Thyroid gland (tissue), 4 donors: ENCODE data around the gene KCNK4. TPM values are rescaled to one million over a fixed set of nuclear protein-coding genes. Genes with fewer than 3 reads are reported as not detected.

Source experiments
- DNase-seq, 2 donors: peaks; one replicate each; pipeline ENCODE4 v3.0.0-alpha.2; 2019
- H3K27ac ChIP-seq, 3 donors: fragments of 200-600 bp; sonication (generic); 1 replicate in 2 of 3; 2 replicates in 1 of 3; pipeline ENCODE4 v1.5.1; 2016 to 2019; ENCODE audit warnings: mild to moderate bottlenecking in 1 of 3, moderate library complexity in 1 of 3
- H3K27me3 ChIP-seq: fragments of 200-600 bp; sonication (generic); one replicate; pipeline ENCODE4 v1.5.1; 2019
- H3K36me3 ChIP-seq, 2 donors: fragments of 200-600 bp; sonication (generic); one replicate each; pipeline ENCODE4 v1.5.1; 2016 to 2019
- H3K4me1 ChIP-seq, 2 donors: fragments of 200-600 bp; sonication (generic); one replicate each; pipeline ENCODE4 v1.5.1; 2017 to 2019
- H3K4me3 ChIP-seq, 3 donors: fragments of 200-600 bp; sonication (generic); replicated peaks in 1 of 3; 1 replicate in 2 of 3; 2 replicates in 1 of 3; pipeline ENCODE4 v1.5.1; 2016; ENCODE audit warnings: mild to moderate bottlenecking in 1 of 3
- H3K9me3 ChIP-seq: fragments of 200-600 bp; sonication (generic); one replicate; pipeline ENCODE4 v1.5.1; 2017
- POLR2A ChIP-seq, 2 donors: fragments of 450-650 bp; IDR thresholded peaks; one replicate each; pipeline ENCODE4 v1.6.1; 2017; ENCODE audit warnings: antibody characterized with exemption in 2 of 2, mild to moderate bottlenecking in 2 of 2, moderate library complexity in 1 of 2
- WGBS, 2 donors: methylation state at CpG; one replicate each; pipeline ENCODE4 v1.1.5; 2017; 5-methylcytosine and 5-hydroxymethylcytosine counted together
- intact Hi-C: fragments of 100-400 bp; cut with DNase I; formaldehyde crosslinking; loops from one replicate; pipeline ENCODE4 v1.15.1; 2023
- microRNA-seq: library from miRNA; unstranded; fragments of <30 nt; microRNA quantifications from one replicate; pipeline ENCODE4, GENCODE V29; 2016
- small RNA-seq: library from RNA; depleted of rRNA; stranded (forward); fragments of <200 nt; gene quantifications from one replicate; pipeline ENCODE3, GENCODE V24; 2016
- total RNA-seq, 4 donors: library from RNA; depleted of rRNA; stranded (reverse); fragments of >200 nt; gene quantifications; one replicate each; pipeline ENCODE4 v1.2.3, GENCODE V29; 2016
- TF ChIP-seq, protein P1 (sequence below), 6 experiments: fragments of 200-600 bp in 3 of 6; fragments of 450-650 bp in 3 of 6; sonication (generic) in 3 of 6; IDR thresholded peaks; one replicate each; pipeline ENCODE4 v1.5.1; 2016 to 2019; ENCODE audit warnings: antibody characterized with exemption in 6 of 6, mild to moderate bottlenecking in 2 of 6, inconsistent platforms in 1 of 6, moderate library complexity in 1 of 6

Gene KCNK4
- total RNA-seq, 4 donors from 2014 or later = not detected

GRCh38 chr11:64347193-64347867, 56.2 kb downstream of the KCNK4 start:
- Histone ChIP-seq H3K27ac (no peak overlapping the region), H3K36me3 (no peaks in the 10 kb centered on the region), H3K4me1 (peaks cover 0 to 8% of the 10 kb centered on the region in 2 donors), H3K27me3 (no peaks in the 10 kb centered on the region), H3K4me3 (no peak overlapping the region), H3K9me3 (no peaks in the 10 kb centered on the region)
- no peak for DNase-seq
- intact Hi-C loops = no loop called here
- TF ChIP-seq, protein P1, sequence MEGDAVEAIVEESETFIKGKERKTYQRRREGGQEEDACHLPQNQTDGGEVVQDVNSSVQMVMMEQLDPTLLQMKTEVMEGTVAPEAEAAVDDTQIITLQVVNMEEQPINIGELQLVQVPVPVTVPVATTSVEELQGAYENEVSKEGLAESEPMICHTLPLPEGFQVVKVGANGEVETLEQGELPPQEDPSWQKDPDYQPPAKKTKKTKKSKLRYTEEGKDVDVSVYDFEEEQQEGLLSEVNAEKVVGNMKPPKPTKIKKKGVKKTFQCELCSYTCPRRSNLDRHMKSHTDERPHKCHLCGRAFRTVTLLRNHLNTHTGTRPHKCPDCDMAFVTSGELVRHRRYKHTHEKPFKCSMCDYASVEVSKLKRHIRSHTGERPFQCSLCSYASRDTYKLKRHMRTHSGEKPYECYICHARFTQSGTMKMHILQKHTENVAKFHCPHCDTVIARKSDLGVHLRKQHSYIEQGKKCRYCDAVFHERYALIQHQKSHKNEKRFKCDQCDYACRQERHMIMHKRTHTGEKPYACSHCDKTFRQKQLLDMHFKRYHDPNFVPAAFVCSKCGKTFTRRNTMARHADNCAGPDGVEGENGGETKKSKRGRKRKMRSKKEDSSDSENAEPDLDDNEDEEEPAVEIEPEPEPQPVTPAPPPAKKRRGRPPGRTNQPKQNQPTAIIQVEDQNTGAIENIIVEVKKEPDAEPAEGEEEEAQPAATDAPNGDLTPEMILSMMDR (IDR thresholded peaks at IDR 0.05) = no peak
- no peak for TF ChIP-seq POLR2A (IDR thresholded peaks at IDR 0.05)
- WGBS, 2 donors = 82 to 89% methylated on average over 10 to 12 of the region's 12 CpGs

DNA sequence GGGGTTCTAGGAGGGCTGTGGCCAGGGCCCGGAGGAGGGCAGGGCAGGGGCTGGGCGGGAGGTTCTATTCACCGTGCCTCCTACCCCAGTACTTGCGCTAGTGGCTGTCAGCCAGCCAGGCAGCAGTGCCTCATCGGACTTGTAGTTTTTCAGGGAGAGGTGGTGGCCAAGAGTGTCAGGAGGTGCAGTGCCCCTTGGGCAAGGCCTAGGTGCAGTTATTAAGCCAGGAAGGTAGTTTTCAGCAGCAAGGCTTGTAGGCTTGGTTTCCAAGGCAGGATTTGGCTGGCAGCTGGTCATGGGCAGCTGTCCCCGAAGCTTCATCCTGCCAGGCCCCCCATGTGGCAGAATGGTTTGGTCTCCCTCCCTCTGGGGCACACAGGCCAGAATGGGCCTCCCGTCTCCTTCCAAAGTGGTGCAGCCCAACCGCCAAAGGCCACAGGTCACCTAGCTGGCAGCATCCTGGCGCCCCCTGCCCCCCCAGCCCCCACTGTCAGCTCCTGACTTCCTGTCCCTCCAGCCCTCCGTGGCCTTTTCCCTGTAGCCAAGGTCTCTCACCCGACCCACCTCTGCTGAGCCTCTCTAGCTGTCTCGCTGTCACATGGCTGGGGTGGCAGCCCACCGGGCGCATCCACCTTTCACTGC, 57.4 kb downstream of the KCNK4 start:
- WGBS, 2 donors = 66 to 75% methylated on average over 8 to 11 of the region's 14 CpGs

GRCh38 chr11:64349025-64349387, 57.9 kb downstream of the KCNK4 start:
- no peaks in the 10 kb centered on the region for H3K9me3 ChIP-seq
- intact Hi-C loops = no loop called here
- no peaks in the 10 kb centered on the region for H3K36me3 ChIP-seq
- no peaks in the 10 kb centered on the region for H3K27me3 ChIP-seq
- no peak overlapping the region for H3K27ac ChIP-seq
- DNase-seq = no peak
- TF ChIP-seq, protein P1 (IDR thresholded peaks at IDR 0.05) = no peak
- no peak for TF ChIP-seq POLR2A (IDR thresholded peaks at IDR 0.05)
- H3K4me1 ChIP-seq = no peaks in the 10 kb centered on the region
- 85 to 92% methylated on average over 7 of the region's 7 CpGs for WGBS, 2 donors
- no peak overlapping the region for H3K4me3 ChIP-seq

More for the DNA sequence above, 57.4 kb downstream of the KCNK4 start:
- H3K27ac ChIP-seq = no peak overlapping the region
- H3K4me1 ChIP-seq = no peaks in the 10 kb centered on the region
- intact Hi-C loops = no loop called here
- H3K4me3 ChIP-seq = no peak overlapping the region
- no peaks in the 10 kb centered on the region for H3K27me3 ChIP-seq
- H3K36me3 ChIP-seq = no peaks in the 10 kb centered on the region
- TF ChIP-seq POLR2A (IDR thresholded peaks at IDR 0.05) = no peak
- TF ChIP-seq, protein P1 (IDR thresholded peaks at IDR 0.05) = no peak
- DNase-seq = no peak
- no peaks in the 10 kb centered on the region for H3K9me3 ChIP-seq

- no peaks in the 10 kb centered on the region for H3K27me3 ChIP-seq
- no peaks in the 10 kb centered on the region for H3K4me1 ChIP-seq
- TF ChIP-seq, protein P1 (IDR thresholded peaks at IDR 0.05) = no peak
- no peak for TF ChIP-seq POLR2A (IDR thresholded peaks at IDR 0.05)
- no peak overlapping the region for H3K27ac ChIP-seq
- H3K36me3 ChIP-seq = no peaks in the 10 kb centered on the region
- no peaks in the 10 kb centered on the region for H3K9me3 ChIP-seq
- intact Hi-C loops = no loop called here
- H3K4me3 ChIP-seq = no peak overlapping the region
- WGBS, 2 donors = 73 to 90% methylated on average over 10 to 11 of the region's 11 CpGs
- no peak for DNase-seq
Observed at GRCh38 chr11:64349404-64349803, 58.3 kb downstream of the KCNK4 start.

Small RNA genes lying within 50 kb of the gene (microRNA-seq; reads per million reads assigned to microRNA genes)
- not detected for gene MIR7155

Small RNA genes lying within 50 kb of the gene (small RNA-seq; reads per million reads assigned to genes)
- gene MIR7155 = not detected
- not detected for gene RF00019

Other genes with a start within 250 kb of the KCNK4 start
- 10 to 100 TPM; 62.5 to 89.5 (median 70.0) TPM for gene MACROD1, start 125.2 kb upstream of the KCNK4 start, total RNA-seq
- 100 to 1,000 TPM in 2 of 4 donors, 10 to 100 TPM in 2; 80.8 to 116 (median 106) TPM for gene STIP1, start 105.1 kb upstream of the KCNK4 start, total RNA-seq
- 10 to 100 TPM in 2 of 4 donors, 1 to 10 TPM in 2; 7.6 to 13.9 (median 10.8) TPM for gene FERMT3, start 84.6 kb upstream of the KCNK4 start, total RNA-seq
- 10 to 100 TPM; 50.5 to 90.8 (median 65.9) TPM for gene TRPT1, start 65.1 kb upstream of the KCNK4 start, total RNA-seq
- 100 to 1,000 TPM in 2 of 4 donors, 10 to 100 TPM in 2; 65.6 to 109 (median 94.4) TPM for gene NUDT22, start 65.0 kb upstream of the KCNK4 start, total RNA-seq
- 10 to 100 TPM; 10.9 to 48.6 (median 21.9) TPM for gene DNAJC4, start 60.8 kb upstream of the KCNK4 start, total RNA-seq
- gene VEGFB, start 56.7 kb upstream of the KCNK4 start, total RNA-seq = 100 to 1,000 TPM in 1 of 4 donors, 10 to 100 TPM in 3; 52.9 to 101 (median 75.7) TPM
- gene FKBP2, start 50.2 kb upstream of the KCNK4 start, total RNA-seq = 100 to 1,000 TPM; 107 to 271 (median 196) TPM
- 100 to 1,000 TPM in 1 of 4 donors, 10 to 100 TPM in 3; 34.2 to 103 (median 83.8) TPM for gene PPP1R14B, start 44.4 kb upstream of the KCNK4 start, total RNA-seq
- 10 to 100 TPM; 18.8 to 39.2 (median 23.5) TPM for gene PLCB3, start 39.8 kb upstream of the KCNK4 start, total RNA-seq
- 100 to 1,000 TPM in 3 of 4 donors, 10 to 100 TPM in 1; 79.0 to 239 (median 148) TPM for gene BAD, start 6.6 kb upstream of the KCNK4 start, total RNA-seq
- 10 to 100 TPM; 14.9 to 46.9 (median 33.8) TPM for gene GPR137, start 5.5 kb upstream of the KCNK4 start, total RNA-seq
- gene CATSPERZ, start 9.1 kb downstream of the KCNK4 start, total RNA-seq = 1 to 10 TPM in 2 of 4 donors, not detected in 2; 1.0 to 3.1 TPM
- 10 to 100 TPM; 42.8 to 71.6 (median 58.3) TPM for gene ESRRA, start 14.2 kb downstream of the KCNK4 start, total RNA-seq
- gene TRMT112, start 26.3 kb downstream of the KCNK4 start, total RNA-seq = 100 to 1,000 TPM; 228 to 435 (median 237) TPM
- gene PRDX5, start 26.8 kb downstream of the KCNK4 start, total RNA-seq = 100 to 1,000 TPM; 384 to 962 (median 653) TPM
- 1 to 10 TPM; 2.8 to 7.0 (median 3.6) TPM for gene CCDC88B, start 48.9 kb downstream of the KCNK4 start, total RNA-seq
- 10 to 100 TPM; 19.2 to 44.9 (median 21.8) TPM for gene RPS6KA4, start 67.9 kb downstream of the KCNK4 start, total RNA-seq